H1 (cell line): Measurements from ENCODE around the gene SSMEM1. TPM values are rescaled to one million over a fixed set of nuclear protein-coding genes. Genes with fewer than 3 reads are reported as not detected.
"Not testable (repeated sequence)": the region's sequence is repeated elsewhere in the genome, so short reads cannot be mapped to it uniquely, and the experiment has no call there.

Experiments used
- CTCF ChIA-PET: fragments of 300-600 bp; sonication (Branson Sonifier 250); formaldehyde crosslinking; loops from one replicate; lab custom pipeline; 2021; ENCODE audit not compliant: partially characterized antibody; lab: Charles Lee
- POLR2A ChIA-PET: fragments of 300-600 bp; sonication (Branson Sonifier 250); formaldehyde crosslinking; loops from one replicate; lab custom pipeline; 2021; ENCODE audit warnings: inconsistent platforms; ENCODE audit not compliant: partially characterized antibody; lab: Charles Lee
- DNase-seq, 2 experiments: peaks; one replicate each; pipeline versions ENCODE4 v3.0.0 to v3.0.0-alpha.2; 2010 to 2022; ENCODE audit warnings: low spot score in 2 of 2, low read depth in 1 of 2, mixed read lengths in 1 of 2
- FAIRE-seq: peaks from 2 replicates; lab custom pipeline; 2011; peaks lifted over from hg19 to GRCh38; lab: Jason Lieb, UNC
- H2AFZ ChIP-seq: 2 replicates; pipeline ENCODE4 v1.8.1; 2012; ENCODE audit warnings: low read length, inconsistent platforms
- H2AK5ac ChIP-seq: 2 replicates; pipeline ENCODE4 v1.6.1; 2013; ENCODE audit warnings: low read depth, low read length
- H2BK120ac ChIP-seq: replicated peaks from 2 replicates; pipeline ENCODE3; 2013; ENCODE audit warnings: low read depth, low read length, inconsistent platforms
- H2BK12ac ChIP-seq: 2 replicates; pipeline ENCODE4 v1.6.1; 2013; ENCODE audit warnings: low read depth, low read length
- H2BK15ac ChIP-seq: 2 replicates; pipeline ENCODE4 v1.6.1; 2013; ENCODE audit warnings: low read length
- H2BK20ac ChIP-seq: 2 replicates; pipeline ENCODE4 v1.6.1; 2013; ENCODE audit warnings: low read length
- H2BK5ac ChIP-seq: 2 replicates; pipeline ENCODE4 v1.6.1; 2013; ENCODE audit warnings: low read depth, low read length
- H3K14ac ChIP-seq: 2 replicates; pipeline ENCODE4 v1.6.1; 2013; ENCODE audit warnings: inconsistent platforms; ENCODE audit not compliant: insufficient read length
- H3K18ac ChIP-seq: 2 replicates; pipeline ENCODE4 v1.6.1; 2013; ENCODE audit warnings: low read length; ENCODE audit errors: extremely low read depth
- H3K23ac ChIP-seq: 2 replicates; pipeline ENCODE4 v1.6.1; 2013; ENCODE audit warnings: inconsistent platforms; ENCODE audit not compliant: insufficient read length
- H3K23me2 ChIP-seq: 2 replicates; pipeline ENCODE4 v1.6.1; 2013; ENCODE audit warnings: low read depth, low read length
- H3K27ac ChIP-seq: 2 replicates; pipeline ENCODE4 v1.6.1; 2011; ENCODE audit warnings: low read depth, low read length, inconsistent platforms
- H3K27me3 ChIP-seq, 4 experiments: replicated peaks in 1 of 4; 1 replicate in 1 of 4; 2 replicates in 3 of 4; pipeline versions ENCODE4 v1.6.1 to v1.8.1; 2011 to 2013; ENCODE audit warnings: low read length in 3 of 4, mild to moderate bottlenecking in 3 of 4, inconsistent platforms in 2 of 4, mixed read lengths in 2 of 4, moderate library complexity in 1 of 4; ENCODE audit not compliant: control insufficient read depth in 3 of 4, insufficient read depth in 3 of 4; ENCODE audit errors: extremely low read depth in 1 of 4
- H3K36me3 ChIP-seq, 4 experiments: 2 replicates each; pipeline versions ENCODE4 v1.6.1 to v1.8.1; 2011 to 2013; ENCODE audit warnings: mild to moderate bottlenecking in 4 of 4, low read length in 3 of 4, moderate library complexity in 2 of 4, control low read depth in 1 of 4, inconsistent platforms in 1 of 4; ENCODE audit not compliant: insufficient read depth in 4 of 4, control insufficient read depth in 2 of 4
- H3K4ac ChIP-seq: replicated peaks from 2 replicates; pipeline ENCODE3; 2013; ENCODE audit warnings: low read length, low read depth, mixed read lengths, inconsistent platforms; ENCODE audit not compliant: insufficient read length
- H3K4me1 ChIP-seq, 4 experiments: replicated peaks in 1 of 4; 1 replicate in 1 of 4; 2 replicates in 3 of 4; pipeline versions ENCODE4 v1.6.1 to v1.8.1; 2011 to 2013; ENCODE audit warnings: low read length in 3 of 4, inconsistent platforms in 2 of 4, mixed read lengths in 1 of 4; ENCODE audit not compliant: insufficient read depth in 4 of 4, control insufficient read depth in 3 of 4
- H3K4me2 ChIP-seq, 2 experiments: 2 replicates each; pipeline versions ENCODE4 v1.6.1 to v1.8.1; 2011 to 2013; ENCODE audit warnings: low read depth in 2 of 2, low read length in 2 of 2, control low read depth in 1 of 2, inconsistent platforms in 1 of 2, mild to moderate bottlenecking in 1 of 2; ENCODE audit not compliant: insufficient read depth in 1 of 2
- H3K4me3 ChIP-seq, 4 experiments: fragments of 200-600, 300-600 bp in 1 of 4; sonication (generic), shearing (Covaris generic), sonication (Bioruptor Twin) in 1 of 4; 2 replicates each; pipeline versions ENCODE4 v1.5.1 to v1.8.1; 2011 to 2016; ENCODE audit warnings: low read length in 4 of 4, low read depth in 3 of 4, control low read depth in 2 of 4, inconsistent platforms in 2 of 4, mild to moderate bottlenecking in 2 of 4, mixed read lengths in 1 of 4, moderate library complexity in 1 of 4; ENCODE audit not compliant: insufficient read depth in 2 of 4; ENCODE audit errors: extremely low read depth in 1 of 4
- H3K56ac ChIP-seq: replicated peaks from 2 replicates; pipeline ENCODE3; 2013; ENCODE audit warnings: low read depth, mild to moderate bottlenecking, mixed read lengths, low read length, inconsistent platforms; ENCODE audit not compliant: insufficient read length
- H3K79me1 ChIP-seq: 2 replicates; pipeline ENCODE4 v1.6.1; 2013; ENCODE audit warnings: low read depth, low read length, control low read depth
- H3K79me2 ChIP-seq, 2 experiments: 2 replicates each; pipeline versions ENCODE4 v1.6.1 to v1.8.1; 2012 to 2013; ENCODE audit warnings: low read length in 2 of 2, mild to moderate bottlenecking in 2 of 2, inconsistent platforms in 1 of 2; ENCODE audit not compliant: insufficient read depth in 2 of 2, control insufficient read depth in 1 of 2
- H3K9ac ChIP-seq, 4 experiments: replicated peaks in 1 of 4; 1 replicate in 1 of 4; 2 replicates in 3 of 4; pipeline versions ENCODE4 v1.6.1 to v1.8.1; 2011 to 2013; ENCODE audit warnings: low read depth in 3 of 4, low read length in 3 of 4, control low read depth in 2 of 4, mild to moderate bottlenecking in 2 of 4, moderate library complexity in 2 of 4, inconsistent platforms in 1 of 4; ENCODE audit errors: extremely low read depth in 1 of 4
- H3K9me3 ChIP-seq, 2 experiments: 2 replicates each; pipeline versions ENCODE4 v1.6.1 to v1.8.1; 2012 to 2013; ENCODE audit warnings: mild to moderate bottlenecking in 2 of 2, moderate library complexity in 2 of 2, control low read depth in 1 of 2, inconsistent platforms in 1 of 2, low read depth in 1 of 2, low read length in 1 of 2, mixed read lengths in 1 of 2; ENCODE audit not compliant: insufficient read depth in 2 of 2
- H4K20me1 ChIP-seq, 2 experiments: replicated peaks in 1 of 2; 2 replicates each; pipeline versions ENCODE3 to v1.8.1; 2011 to 2013; ENCODE audit warnings: inconsistent platforms in 2 of 2, low read length in 2 of 2, mild to moderate bottlenecking in 1 of 2; ENCODE audit not compliant: insufficient read depth in 2 of 2, control insufficient read depth in 1 of 2
- H4K5ac ChIP-seq: 2 replicates; pipeline ENCODE4 v1.6.1; 2013; ENCODE audit warnings: low read length, low read depth, mixed read lengths, inconsistent platforms; ENCODE audit not compliant: insufficient read length
- H4K8ac ChIP-seq: 2 replicates; pipeline ENCODE4 v1.8.0; 2013; ENCODE audit warnings: mild to moderate bottlenecking, moderate library complexity, low read length, inconsistent platforms; ENCODE audit not compliant: insufficient read depth; ENCODE audit errors: extremely low read depth
- H4K91ac ChIP-seq: replicated peaks from 2 replicates; pipeline ENCODE3; 2013; ENCODE audit warnings: low read length, mixed read lengths, inconsistent platforms; ENCODE audit not compliant: insufficient read length
- ASH2L ChIP-seq: fragments of 200-600, 300-600 bp; sonication (generic); IDR thresholded peaks from one replicate; pipeline ENCODE4 v1.7.1; 2017; ENCODE audit warnings: low read length
- CHD1 ChIP-seq: IDR thresholded peaks from 2 replicates; pipeline ENCODE4 v1.6.1; 2012; ENCODE audit warnings: low read depth, low read length, improper control_type of control experiment
- GABPA ChIP-seq: IDR thresholded peaks from 2 replicates; pipeline ENCODE4 v1.6.1; 2011; ENCODE audit warnings: mild to moderate bottlenecking, low read length, moderate library complexity, borderline replicate concordance; ENCODE audit not compliant: insufficient read depth
- SAP30 ChIP-seq: fragments of 300-600 bp; sonication (generic); IDR thresholded peaks from 2 replicates; pipeline ENCODE4 v1.7.1; 2012; ENCODE audit warnings: low read length, moderate library complexity, mild to moderate bottlenecking, inconsistent platforms; ENCODE audit not compliant: insufficient read depth, insufficient replicate concordance
- SP2 ChIP-seq: IDR thresholded peaks from 2 replicates; pipeline ENCODE4 v1.6.1; 2012; ENCODE audit warnings: mild to moderate bottlenecking, low read length, inconsistent platforms
- SP4 ChIP-seq: IDR thresholded peaks from 2 replicates; pipeline ENCODE4 v1.6.1; 2012; ENCODE audit warnings: low read length, inconsistent platforms
- WGBS, 2 experiments: shearing (Covaris generic) in 1 of 2; methylation state at CpG; one replicate each; pipeline versions ENCODE4 v1.1.6 to v1.1.7; 2013 to 2015; ENCODE audit warnings: low lambda C conversion rate in 2 of 2, mixed read lengths in 2 of 2, inconsistent platforms in 1 of 2, low coverage in 1 of 2, missing lambda C conversion rate in 1 of 2; ENCODE audit not compliant: insufficient replicate concordance in 2 of 2, insufficient coverage in 1 of 2, insufficient read length in 1 of 2; ENCODE audit errors: extremely low coverage in 1 of 2, missing lambda C conversion rate in 1 of 2; 5-methylcytosine and 5-hydroxymethylcytosine counted together
- polyA plus RNA-seq, 7 experiments: library from polyadenylated mRNA; depleted of rRNA in 3 of 7; stranded (reverse) in 5 of 7; unstranded in 2 of 7; fragments of >200 nt in 5 of 7; fragments of 200-250 nt in 2 of 7; gene quantifications; 1 replicate in 5 of 7; 2 replicates in 1 of 7; 4 replicates in 1 of 7; pipeline versions ENCODE4 v1.2.1 to v1.2.3, GENCODE V29; 2011 to 2013; ENCODE audit warnings: missing spikeins in 2 of 7, mixed read lengths in 2 of 7
- total RNA-seq: library from RNA; stranded (reverse); fragmentation: NEBNext Ultra II Directional; extraction: Animal tissue kit (Norgen Biotek cat#: 25700); gene quantifications from 2 replicates; pipeline ENCODE4 v1.2.1, GENCODE V29; 2021

SSMEM1 gene
- total and polyA plus RNA-seq, 2 of the 8 experiments (the other 6 are each of a cell fraction or from before 2014, with no cell fraction given): not detected

DNA sequence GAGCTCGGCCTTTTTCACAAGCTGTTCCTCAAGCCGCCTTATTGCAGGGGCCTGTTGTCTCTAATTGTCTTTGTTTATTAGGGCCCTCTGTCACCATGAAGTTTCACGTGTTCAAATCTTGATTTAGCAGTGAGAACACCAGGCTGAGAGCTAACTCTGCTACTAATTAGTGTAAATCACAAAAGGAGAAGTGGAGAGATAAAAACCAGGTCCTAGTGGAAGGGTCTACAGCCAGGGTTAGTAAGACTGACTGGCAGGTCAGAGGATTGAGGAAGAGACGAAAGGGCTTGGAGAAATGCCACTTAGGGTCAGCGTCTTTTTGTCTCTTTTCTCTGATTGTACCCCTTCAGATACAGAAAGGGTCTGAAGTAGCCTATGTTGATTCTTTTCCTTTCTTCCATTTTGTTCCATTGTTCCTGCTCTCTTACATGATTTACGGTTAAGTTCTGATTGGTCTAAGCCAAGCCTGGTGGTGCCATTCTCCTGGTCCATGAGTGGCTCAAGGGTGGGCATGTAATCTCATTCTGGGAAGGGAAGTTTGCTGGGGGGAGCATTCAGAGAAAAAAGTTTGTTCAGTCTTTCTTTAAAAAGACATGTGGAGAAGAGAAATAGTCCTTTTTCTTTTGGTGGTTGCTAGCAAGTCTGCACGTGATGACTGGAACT, 21.3 kb downstream of the SSMEM1 start (continued):
- no peak for TF ChIP-seq SAP30
- TF ChIP-seq ASH2L: no peak
- TF ChIP-seq SP4: no peak
- TF ChIP-seq GABPA: no peak
- TF ChIP-seq CHD1: no peak
- no peak for TF ChIP-seq SP2

DNA sequence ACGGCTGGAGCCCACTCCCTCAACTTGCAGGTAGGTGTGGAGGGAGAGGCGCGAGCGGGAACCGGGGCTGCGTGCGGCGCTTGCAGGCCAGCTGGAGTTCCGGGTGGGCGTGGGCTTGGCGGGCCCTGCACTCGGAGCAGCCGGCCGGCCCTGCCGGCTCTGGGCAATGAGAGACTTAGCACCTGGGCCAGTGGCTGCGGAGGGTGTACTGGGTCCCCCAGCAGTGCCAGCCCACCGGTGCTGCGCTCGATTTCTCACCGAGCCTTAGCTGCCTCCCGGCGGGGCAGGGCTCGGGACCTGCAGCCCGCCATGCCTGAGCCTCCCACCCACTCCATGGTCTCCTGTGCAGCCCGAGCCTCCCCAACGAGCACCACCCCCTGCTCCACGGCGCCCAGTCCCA, 22.3 kb downstream of the SSMEM1 start:
- H3K14ac ChIP-seq, DNase-seq, H3K23ac ChIP-seq, H3K4me1 ChIP-seq, POLR2A ChIA-PET, H2BK15ac ChIP-seq, H3K27me3 ChIP-seq, H2BK5ac ChIP-seq, H2AK5ac ChIP-seq, H3K4me3 ChIP-seq, H4K5ac ChIP-seq, H4K20me1 ChIP-seq, H3K4ac ChIP-seq, H3K36me3 ChIP-seq, H2BK12ac ChIP-seq, H2AFZ ChIP-seq, H4K8ac ChIP-seq, H3K4me2 ChIP-seq, H3K9ac ChIP-seq, H2BK120ac ChIP-seq, H3K18ac ChIP-seq, FAIRE-seq, H3K79me2 ChIP-seq, H3K9me3 ChIP-seq, H3K27ac ChIP-seq, H3K23me2 ChIP-seq, H3K56ac ChIP-seq, H4K91ac ChIP-seq, H3K79me1 ChIP-seq, H2BK20ac ChIP-seq: not testable (repeated sequence)
- 95% methylated on average over 19 of the region's 28 CpGs; no CpG with 5 or more reads in 1 of the 2 experiments for WGBS, 2 experiments
- CTCF ChIA-PET: interaction anchor here (1.2 kb wide), 1 partner anchor 64 kb away, joined by 3 read pairs; no protein-coding TSS in a partner anchor
